IPS-11a (cell line): ENCODE data around the gene LRRC75B.

Experiments
- H3K4me3 ChIP-seq: one replicate; pipeline ENCODE4 v1.5.1; 2013; ENCODE audit warnings: low read depth, low read length, control low read depth

Gene LRRC75B

GRCh38 chr22:24587948-24588347 lies 4.9 kb downstream of the LRRC75B start:
- H3K4me3 ChIP-seq, result no peak overlapping the region

GRCh38 chr22:24587251-24587650 lies 5.6 kb downstream of the LRRC75B start:
- H3K4me3 ChIP-seq, result no peak overlapping the region

- no peak overlapping the region for H3K4me3 ChIP-seq
These were observed 6.8 kb downstream of the LRRC75B start for GRCh38 chr22:24585927-24586546.

GRCh38 chr22:24585461-24585860 lies 7.4 kb downstream of the LRRC75B start:
- no peak overlapping the region for H3K4me3 ChIP-seq

- H3K4me3 ChIP-seq, result no peak overlapping the region
These were observed 7.9 kb downstream of the LRRC75B start for GRCh38 chr22:24584871-24585411.

- no peak overlapping the region for H3K4me3 ChIP-seq
These were observed 8.6 kb downstream of the LRRC75B start for GRCh38 chr22:24584166-24584790.

- H3K4me3 ChIP-seq, result no peak overlapping the region
These were observed 9.4 kb downstream of the LRRC75B start for GRCh38 chr22:24583221-24584165.

- no peak overlapping the region for H3K4me3 ChIP-seq
These were observed 10.6 kb downstream of the LRRC75B start for GRCh38 chr22:24582056-24582814.

- no peak overlapping the region for H3K4me3 ChIP-seq
These were observed 12.6 kb downstream of the LRRC75B start for GRCh38 chr22:24580276-24580675.

GRCh38 chr22:24579258-24579601 lies 13.6 kb downstream of the LRRC75B start:
- H3K4me3 ChIP-seq, result no peak overlapping the region

- no peak overlapping the region for H3K4me3 ChIP-seq
These were observed 14.3 kb downstream of the LRRC75B start for GRCh38 chr22:24578355-24579257.

GRCh38 chr22:24576778-24577177 lies 16.1 kb downstream of the LRRC75B start:
- no peak overlapping the region for H3K4me3 ChIP-seq

GRCh38 chr22:24571266-24571665 lies 21.6 kb downstream of the LRRC75B start:
- H3K4me3 ChIP-seq, result no peak overlapping the region

GRCh38 chr22:24567668-24568067 lies 25.2 kb downstream of the LRRC75B start:
- H3K4me3 ChIP-seq, result no peak overlapping the region

GRCh38 chr22:24566899-24567511 lies 25.9 kb downstream of the LRRC75B start:
- no peak overlapping the region for H3K4me3 ChIP-seq

- no peak overlapping the region for H3K4me3 ChIP-seq
These were observed 27.8 kb downstream of the LRRC75B start for GRCh38 chr22:24565077-24565476.

- no peak overlapping the region for H3K4me3 ChIP-seq
These were observed 28.4 kb downstream of the LRRC75B start for GRCh38 chr22:24564376-24565058.

- H3K4me3 ChIP-seq, result no peak overlapping the region
These were observed 29.6 kb downstream of the LRRC75B start for GRCh38 chr22:24563246-24563645.

GRCh38 chr22:24559471-24559870 lies 33.4 kb downstream of the LRRC75B start:
- no peak overlapping the region for H3K4me3 ChIP-seq
